ENCODE data around the gene RHOD. TPM values are rescaled to one million over a fixed set of nuclear protein-coding genes. Genes with fewer than 3 reads are reported as not detected.

Gene RHOD
- total and polyA plus RNA-seq, 9 of the 15 experiments (the other 6 are each of a cell fraction or from before 2014, with no cell fraction given), result not detected

- WGBS (ENCODE audit: insufficient coverage, low coverage, missing lambda C conversion rate), result 30% methylated on average over 8 of the region's 17 CpGs
- ChIA-PET CTCF (ENCODE audit: low intra/inter-chr PET ratio) (interaction anchor here (0.5 kb wide), 1 partner anchor 60 kb away, joined by 3 read pairs; no protein-coding TSS in a partner anchor), POLR2A (interaction anchor here (0.6 to 1.5 kb wide), 7 partner anchors 9 to 298 kb away, joined by 3 to 4 read pairs (median 3); partner anchors contain the start of gene POLD4)
- in situ Hi-C loops (cut with MboI), result no loop called here
- peak overlapping the region; percentile 27; the same call in 1 of the 2 replicates for H2AFZ ChIP-seq (ENCODE audit: low read depth, low read length)
- no peak overlapping the region for H3K4me3 ChIP-seq
- no peaks in the 10 kb centered on the region for H3K9me3 ChIP-seq (replicated peaks; ENCODE audit: control insufficient read depth, insufficient read depth, low read depth, low read length)
- H3K36me3 ChIP-seq (ENCODE audit: control insufficient read depth, insufficient read depth, low read length), result no peaks in the 10 kb centered on the region
- H3K27me3 ChIP-seq (ENCODE audit: control insufficient read depth in 2 of 2, insufficient read depth in 2 of 2, low read length in 2 of 2), result no peaks in the 10 kb centered on the region
- peaks cover 26 to 36% of the 10 kb centered on the region in 2 experiments for H3K4me1 ChIP-seq (replicated peaks in 1 of 2; ENCODE audit: control insufficient read depth in 2 of 2, insufficient read depth in 2 of 2, low read length in 2 of 2)
- FAIRE-seq (peak; percentile 23), ATAC-seq (no peak), DNase-seq (ENCODE audit: extremely low read depth in 1 of 4, low spot score in 3 of 4) (peak in 2 of 4 experiments; percentile 58 to 60)
- peak overlapping the region in 1 of 2 experiments; percentile 14; a peak in 1 of 4 replicates for H3K9ac ChIP-seq (ENCODE audit: insufficient read depth in 1 of 2, low read depth in 2 of 2, low read length in 2 of 2)
- H4K20me1 ChIP-seq (replicated peaks; ENCODE audit: control insufficient read depth, insufficient read depth, low read length), result no peaks in the 10 kb centered on the region
- no TSS peak for BruUV-seq (replicated peaks)
- no peaks in the 10 kb centered on the region for H3K9me1 ChIP-seq (ENCODE audit: control insufficient read depth, insufficient read depth, low read length)
- intact Hi-C loops (cut with micrococcal nuclease), result loop anchor here (2.0 kb wide), 1 partner anchor 15 kb away; no protein-coding TSS in a partner anchor
- 0 out of 2 replicates have a peak overlapping the region, but pooled peaks have one; percentile 6 for H3K4me2 ChIP-seq (ENCODE audit: insufficient read depth, low read length)
- no peaks in the 10 kb centered on the region for H3K79me2 ChIP-seq (ENCODE audit: control insufficient read depth, insufficient read depth, low read length)
- no peak overlapping the region for H3K27ac ChIP-seq (ENCODE audit: extremely low read depth, low read depth, low read length)
- no peak for TF ChIP-seq ASH1L (IDR thresholded peaks at IDR 0.05; ENCODE audit: borderline replicate concordance, low read depth, partially characterized antibody)
- no peak for TF ChIP-seq ATF6 (CRISPR knock-in tag; IDR thresholded peaks at IDR 0.05)
- no peak for TF ChIP-seq ZNF778 (CRISPR knock-in tag; IDR thresholded peaks at IDR 0.05)
- no peak for TF ChIP-seq SREBF1 (IDR thresholded peaks at IDR 0.05; ENCODE audit: borderline replicate concordance, low read depth, low read length)
- peak; percentile 85 for TF ChIP-seq ZNF740 (CRISPR knock-in tag; IDR thresholded peaks at IDR 0.05)
- TF ChIP-seq ZNF740 (tag; IDR thresholded peaks at IDR 0.05), result no peak
- no peak for TF ChIP-seq FOXO4 (CRISPR knock-in tag; IDR thresholded peaks at IDR 0.05)
- TF ChIP-seq CREM (IDR thresholded peaks at IDR 0.05; ENCODE audit: low read depth), result no peak
- no peak for TF ChIP-seq NBN (IDR thresholded peaks at IDR 0.05; ENCODE audit: low read depth)
- TF ChIP-seq E2F6 (IDR thresholded peaks at IDR 0.05; ENCODE audit: borderline replicate concordance in 1 of 2, extremely low read depth in 1 of 2, insufficient read depth in 1 of 2, insufficient read length in 1 of 2, low read depth in 1 of 2, low read length in 1 of 2, poor library complexity in 1 of 2, severe bottlenecking in 1 of 2), result peak in 1 of 2 experiments; percentile 58
- no peak for TF ChIP-seq TCFL5 (CRISPR knock-in tag; conservative IDR thresholded peaks at IDR 0.05)
- TF ChIP-seq TAF9B (IDR thresholded peaks at IDR 0.05; ENCODE audit: partially characterized antibody), result no peak
- no peak for TF ChIP-seq SMARCA5 (IDR thresholded peaks at IDR 0.05)
- no peak for TF ChIP-seq SLC30A9 (CRISPR knock-in tag; IDR thresholded peaks at IDR 0.05)
- TF ChIP-seq ZNF217 (CRISPR knock-in tag; IDR thresholded peaks at IDR 0.05), result no peak
- no peak for TF ChIP-seq MBD2 (IDR thresholded peaks at IDR 0.05; ENCODE audit: borderline replicate concordance, low read depth)
- TF ChIP-seq SAP30 (IDR thresholded peaks at IDR 0.05; ENCODE audit: borderline replicate concordance, insufficient read depth, low read depth, low read length, poor library complexity, severe bottlenecking), result no peak
Measured at GRCh38 chr11:67055812-67056211, 835 bp upstream of the RHOD start.

Data from K562 (cell line).